ENCODE results near the gene NUF2.
"Not testable (repeated sequence)": the region's sequence is repeated elsewhere in the genome, so short reads cannot be mapped to it uniquely, and the experiment has no call there.

NUF2 gene

GRCh38 chr1:163321311-163322305 lies at the start of gene NUF2:
Gene NUF2, plus strand, starts transcription at chr1:163321954. Its CDS starts 4,098 bp downstream, at chr1:163326052.
- no peak for TF ChIP-seq CTCF (IDR thresholded peaks at IDR 0.05; ENCODE audit: insufficient read depth, low read length, poor library complexity, severe bottlenecking)
- peak; percentile 100 for DNase-seq (ENCODE audit: extremely low read depth, insufficient read length)
- Histone ChIP-seq H3K36me3 (ENCODE audit: control insufficient read depth, insufficient read depth, low read length) (no peaks in the 10 kb centered on the region; the same call in 1 of the 2 replicates), H3K4me3 (replicated peaks; ENCODE audit: low read depth, low read length) (peak within 1 kb of the TSS; percentile 80), H3K27me3 (replicated peaks; ENCODE audit: control insufficient read depth, insufficient read depth, low read length) (no peaks in the 10 kb centered on the region)

GRCh38 chr1:163273766-163274441 lies 47.9 kb upstream of the NUF2 start:
- H3K4me3 ChIP-seq (replicated peaks; ENCODE audit: low read depth, low read length) = no peak overlapping the region
- DNase-seq (ENCODE audit: extremely low read depth, insufficient read length) = no peak
- no peak for TF ChIP-seq CTCF (IDR thresholded peaks at IDR 0.05; ENCODE audit: insufficient read depth, low read length, poor library complexity, severe bottlenecking)
- no peaks in the 10 kb centered on the region for H3K27me3 ChIP-seq (replicated peaks; ENCODE audit: control insufficient read depth, insufficient read depth, low read length)
- no peaks in the 10 kb centered on the region; the same call in none of the 2 replicates for H3K36me3 ChIP-seq (ENCODE audit: control insufficient read depth, insufficient read depth, low read length)

GRCh38 chr1:163275222-163275621 lies 46.5 kb upstream of the NUF2 start:
- Histone ChIP-seq H3K4me3 (replicated peaks; ENCODE audit: low read depth, low read length) (no peak overlapping the region), H3K36me3 (ENCODE audit: control insufficient read depth, insufficient read depth, low read length) (no peaks in the 10 kb centered on the region; the same call in none of the 2 replicates), H3K27me3 (replicated peaks; ENCODE audit: control insufficient read depth, insufficient read depth, low read length) (no peaks in the 10 kb centered on the region)
- no peak for DNase-seq (ENCODE audit: extremely low read depth, insufficient read length)
- TF ChIP-seq CTCF (IDR thresholded peaks at IDR 0.05; ENCODE audit: insufficient read depth, low read length, poor library complexity, severe bottlenecking) = no peak

GRCh38 chr1:163278602-163279001 lies 43.2 kb upstream of the NUF2 start:
- H3K27me3 ChIP-seq (replicated peaks; ENCODE audit: control insufficient read depth, insufficient read depth, low read length) = no peaks in the 10 kb centered on the region
- TF ChIP-seq CTCF (IDR thresholded peaks at IDR 0.05; ENCODE audit: insufficient read depth, low read length, poor library complexity, severe bottlenecking) = no peak
- H3K36me3 ChIP-seq (ENCODE audit: control insufficient read depth, insufficient read depth, low read length) = no peaks in the 10 kb centered on the region; the same call in none of the 2 replicates
- no peak for DNase-seq (ENCODE audit: extremely low read depth, insufficient read length)
- no peak overlapping the region for H3K4me3 ChIP-seq (replicated peaks; ENCODE audit: low read depth, low read length)

- H3K36me3 ChIP-seq (ENCODE audit: control insufficient read depth, insufficient read depth, low read length); H3K27me3 ChIP-seq (replicated peaks; ENCODE audit: control insufficient read depth, insufficient read depth, low read length); DNase-seq (ENCODE audit: extremely low read depth, insufficient read length); H3K4me3 ChIP-seq (replicated peaks; ENCODE audit: low read depth, low read length): not testable (repeated sequence)
Observed at GRCh38 chr1:163284867-163285266, 36.9 kb upstream of the NUF2 start.

Measured in GM06990 (cell line).